A673 (cell line): ENCODE data around the gene FOXC1. TPM values are rescaled to one million over a fixed set of nuclear protein-coding genes. Genes with fewer than 3 reads are reported as not detected.

Experiments used
- BruUV-seq: library from RNA; stranded (reverse); fragments of 400-500 nt; replicated peaks from 2 replicates; lab custom pipeline; 2021; lab: Mats Ljungman, UMichigan
- CTCF ChIA-PET: fragments of 300-600 bp; sonication (Branson Sonifier 250); formaldehyde crosslinking; loops from one replicate; lab custom pipeline; 2022; ENCODE audit warnings: antibody characterized with exemption; lab: Charles Lee
- POLR2A ChIA-PET: fragments of 300-600 bp; sonication (Branson Sonifier 250); formaldehyde crosslinking; loops from one replicate; lab custom pipeline; 2022; ENCODE audit warnings: antibody characterized with exemption; ENCODE audit not compliant: low non-redundant PET; lab: Charles Lee
- DNase-seq: peaks from one replicate; pipeline ENCODE4 v3.0.0-alpha.2; 2015; ENCODE audit warnings: low spot score
- H3K27ac ChIP-seq: fragments of 200-600 bp; sonication (generic); 2 replicates; pipeline ENCODE4 v1.5.1; 2016; ENCODE audit warnings: mixed run types, low read depth, mild to moderate bottlenecking, mixed read lengths, antibody characterized with exemption, low read length; ENCODE audit not compliant: poor library complexity, severe bottlenecking
- H3K27me3 ChIP-seq: fragments of 200-600 bp; sonication (generic); replicated peaks from 2 replicates; pipeline ENCODE4 v1.6.1; 2017; ENCODE audit warnings: mixed run types, low read depth, mild to moderate bottlenecking, mixed read lengths, antibody characterized with exemption, low read length; ENCODE audit not compliant: insufficient read depth, poor library complexity
- H3K36me3 ChIP-seq: fragments of 200-600 bp; sonication (generic); 2 replicates; pipeline ENCODE4 v1.6.1; 2016; ENCODE audit warnings: mixed run types, mild to moderate bottlenecking, mixed read lengths, antibody characterized with exemption, low read length; ENCODE audit not compliant: insufficient read depth, poor library complexity, severe bottlenecking
- H3K4me1 ChIP-seq: fragments of 200-600 bp; sonication (generic); 2 replicates; pipeline ENCODE4 v1.6.1; 2017; ENCODE audit warnings: mixed run types, mild to moderate bottlenecking, mixed read lengths, antibody characterized with exemption, low read length; ENCODE audit not compliant: insufficient read depth, poor library complexity, severe bottlenecking
- H3K4me3 ChIP-seq: fragments of 200-600 bp; sonication (generic); 2 replicates; pipeline ENCODE4 v1.5.1; 2016; ENCODE audit warnings: low read depth, mixed run types, mild to moderate bottlenecking, mixed read lengths, low read length; ENCODE audit not compliant: poor library complexity, severe bottlenecking
- H3K9me3 ChIP-seq: fragments of 200-600 bp; sonication (generic); 2 replicates; pipeline ENCODE4 v1.6.1; 2016; ENCODE audit warnings: mixed run types, low read depth, mild to moderate bottlenecking, mixed read lengths, antibody characterized with exemption, low read length; ENCODE audit not compliant: poor library complexity, severe bottlenecking
- CTCF ChIP-seq: fragments of 300-800, 200-600 bp; sonication (generic); conservative IDR thresholded peaks from 2 replicates; pipeline ENCODE4 v1.5.1; 2017; ENCODE audit warnings: low read depth, mild to moderate bottlenecking, antibody characterized with exemption, low read length, moderate library complexity, mixed read lengths
- EZH2 ChIP-seq: fragments of 200-600 bp; sonication (generic); IDR thresholded peaks from 2 replicates; pipeline ENCODE4 v1.6.1; 2017; ENCODE audit warnings: borderline replicate concordance, low read depth, mild to moderate bottlenecking, mixed read lengths, antibody characterized with exemption, low read length; ENCODE audit not compliant: poor library complexity, severe bottlenecking
- intact Hi-C: fragments of 100-400 bp; cut with micrococcal nuclease; formaldehyde crosslinking; loops from one replicate; pipeline ENCODE4 v1.10.0; 2022; ENCODE audit not compliant: unreplicated experiment
- total RNA-seq: library from RNA; stranded (reverse); gene quantifications from 2 replicates; pipeline ENCODE4 v1.2.3, GENCODE V29; 2021

FOXC1 gene
- total RNA-seq, 1 experiment from 2014 or later: 0.49 TPM

DNA sequence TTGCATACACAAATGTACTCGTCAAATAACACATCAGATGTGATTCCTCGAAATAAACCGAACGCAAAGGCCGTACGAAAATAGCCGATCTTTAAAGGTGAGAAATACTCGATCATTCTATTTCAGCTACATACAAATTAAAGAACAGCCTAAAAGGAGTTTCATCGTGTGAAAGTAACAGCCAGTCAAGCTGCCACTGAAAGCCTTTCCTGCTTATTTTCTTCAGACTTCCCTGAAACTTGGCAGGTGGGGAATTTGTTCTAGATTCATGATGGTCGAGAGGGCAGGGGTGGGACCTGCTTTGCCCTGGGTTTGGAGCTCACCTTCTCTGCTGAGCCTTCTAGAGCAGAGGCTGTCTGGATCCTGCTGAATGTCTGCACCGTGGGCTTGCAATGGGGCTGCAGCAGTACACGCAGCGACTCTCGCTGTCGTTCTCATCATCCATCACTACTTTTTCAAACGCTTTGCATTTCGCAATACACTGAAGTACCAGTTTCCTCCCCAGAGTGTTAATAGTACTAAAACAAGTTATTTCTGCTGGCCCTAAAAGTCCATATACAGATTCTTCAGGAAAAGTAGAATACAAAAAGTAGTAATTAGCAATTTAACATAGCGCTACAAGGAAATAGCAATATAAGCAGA lies 16.2 kb downstream of the FOXC1 start:
- Histone ChIP-seq H3K27me3 (peaks cover 64% of the 10 kb centered on the region), H3K27ac (no peak overlapping the region), H3K4me3 (peak overlapping the region; percentile 54), H3K4me1 (peaks cover 14% of the 10 kb centered on the region), H3K36me3 (no peaks in the 10 kb centered on the region), H3K9me3 (no peaks in the 10 kb centered on the region)
- peak; percentile 61 for DNase-seq
- intact Hi-C loops: no loop called here
- TF ChIP-seq EZH2: no peak
- no peak for TF ChIP-seq CTCF
- no TSS peak for BruUV-seq
- POLR2A ChIA-PET: no interaction called here
- CTCF ChIA-PET: no interaction called here

- ChIA-PET CTCF (no interaction called here), POLR2A (no interaction called here)
- Histone ChIP-seq H3K36me3 (no peaks in the 10 kb centered on the region), H3K27me3 (peaks cover 64% of the 10 kb centered on the region), H3K4me1 (peaks cover 14% of the 10 kb centered on the region), H3K4me3 (no peak overlapping the region), H3K27ac (no peak overlapping the region), H3K9me3 (no peaks in the 10 kb centered on the region)
- peak; percentile 54 for DNase-seq
- no peak for TF ChIP-seq CTCF
- TF ChIP-seq EZH2: no peak
- no TSS peak for BruUV-seq
- intact Hi-C loops: no loop called here
Measured at GRCh38 chr6:1626481-1626880, 16.8 kb downstream of the FOXC1 start.

GRCh38 chr6:1627827-1628560 lies 18.3 kb downstream of the FOXC1 start:
- no peak overlapping the region for H3K27ac ChIP-seq
- peaks cover 14% of the 10 kb centered on the region for H3K4me1 ChIP-seq
- ChIA-PET POLR2A (no interaction called here), CTCF (interaction anchor here (1.0 kb wide), 1 partner anchor 32 kb away, joined by 3 read pairs; no protein-coding TSS in a partner anchor)
- intact Hi-C loops: no loop called here
- H3K27me3 ChIP-seq: peaks cover 64% of the 10 kb centered on the region
- no peaks in the 10 kb centered on the region for H3K36me3 ChIP-seq
- BruUV-seq: no TSS peak
- DNase-seq: no peak
- no peak for TF ChIP-seq CTCF
- no peak for TF ChIP-seq EZH2
- no peaks in the 10 kb centered on the region for H3K9me3 ChIP-seq
- H3K4me3 ChIP-seq: no peak overlapping the region
